ENCODE results near the gene PTPRN2.
A peak's percentile ranks its signal among the peaks of the same experiment; 100 is the strongest.
"Not testable (repeated sequence)": the region's sequence is repeated elsewhere in the genome, so short reads cannot be mapped to it uniquely, and the experiment has no call there.

Gene PTPRN2

DNA sequence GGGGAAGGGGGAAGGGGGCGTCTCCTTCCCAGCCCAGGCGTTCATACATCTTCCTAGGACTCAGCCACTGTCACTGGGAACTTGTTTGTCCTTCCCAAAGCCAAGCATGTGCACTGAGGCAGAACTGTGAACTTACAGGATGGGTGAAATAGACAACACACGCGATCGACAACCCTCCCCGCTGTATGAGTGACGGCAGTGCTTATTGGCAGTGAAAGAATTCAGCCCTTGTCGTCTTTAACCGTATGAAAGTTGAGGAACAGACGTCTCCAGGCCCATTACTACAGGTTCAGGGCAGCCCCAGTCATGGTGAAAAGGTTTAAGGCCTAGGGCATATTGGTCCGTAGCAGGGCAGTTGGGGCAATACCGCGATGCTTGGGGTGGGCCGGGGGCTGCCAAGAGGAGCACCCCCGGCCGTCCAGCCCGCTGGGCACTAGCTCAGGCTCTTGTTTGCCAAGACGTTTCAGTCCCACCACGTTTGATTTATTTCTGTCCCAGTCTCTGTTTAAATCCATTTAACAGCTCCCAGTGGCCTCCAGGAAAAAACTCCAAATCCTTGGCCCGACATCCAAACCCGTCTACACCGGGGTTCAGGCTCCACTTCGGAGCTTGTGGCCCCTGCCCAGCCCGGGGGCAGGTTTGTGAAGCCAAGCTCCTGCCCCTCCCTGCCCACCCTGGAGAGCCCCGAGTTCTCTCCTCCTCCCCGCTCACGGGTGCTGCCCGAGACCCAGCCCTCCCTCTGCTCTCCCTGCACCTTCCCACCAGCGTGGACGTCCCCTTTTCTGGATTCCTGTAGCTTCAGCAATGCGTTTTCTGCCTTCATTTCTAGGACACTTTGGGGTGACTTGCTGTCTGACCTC lies 1091.0 kb downstream of the PTPRN2 start:
- TF ChIP-seq POLR2A (IDR thresholded peaks at IDR 0.05; ENCODE audit: low read depth, low read length): no peak
- DNase-seq (ENCODE audit: insufficient read length, low spot score) (no peak), FAIRE-seq (no peak)

DNA sequence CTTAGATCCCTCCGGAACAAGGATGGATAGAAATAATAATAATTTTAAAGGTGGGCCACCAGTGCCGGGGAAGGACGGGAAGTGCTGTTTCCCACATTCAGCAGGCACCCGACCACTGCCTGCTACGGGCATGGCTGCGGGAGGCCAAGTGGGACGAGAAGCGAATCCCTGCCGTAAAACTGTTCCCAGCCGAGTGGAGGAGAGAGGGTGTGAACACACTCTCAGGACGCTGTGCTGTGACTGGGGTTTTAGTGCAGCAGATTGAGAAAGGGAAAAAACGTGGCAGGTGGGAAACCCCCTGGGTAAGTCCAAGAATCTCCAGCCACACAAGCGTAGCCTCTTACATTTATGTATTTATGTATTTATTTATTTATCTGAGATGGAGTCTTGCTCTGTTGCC lies 1092.0 kb downstream of the PTPRN2 start:
- no peak for DNase-seq (ENCODE audit: insufficient read length, low spot score)
- FAIRE-seq: no peak
- TF ChIP-seq POLR2A (IDR thresholded peaks at IDR 0.05; ENCODE audit: low read depth, low read length): no peak

DNA sequence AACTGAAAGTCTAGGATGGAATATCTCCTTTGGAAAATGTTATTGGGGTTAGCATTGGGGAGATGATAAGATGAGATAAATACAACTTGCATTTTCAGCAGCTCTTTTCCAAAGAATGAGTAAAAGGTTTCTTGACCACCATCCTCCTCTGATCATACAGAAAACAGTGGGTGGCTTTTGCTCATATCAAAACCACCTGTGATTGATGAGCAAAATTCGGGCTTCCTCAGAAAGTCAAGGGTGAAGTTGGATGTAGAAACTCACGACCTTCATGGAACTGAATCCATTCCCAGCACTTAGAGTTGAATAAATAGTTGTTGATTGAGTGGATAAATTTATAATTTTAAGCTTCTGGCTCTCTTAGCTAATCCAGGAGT lies 1092.5 kb downstream of the PTPRN2 start:
- no peak for TF ChIP-seq POLR2A (IDR thresholded peaks at IDR 0.05; ENCODE audit: low read depth, low read length)
- FAIRE-seq (no peak), DNase-seq (ENCODE audit: insufficient read length, low spot score) (no peak)

DNA sequence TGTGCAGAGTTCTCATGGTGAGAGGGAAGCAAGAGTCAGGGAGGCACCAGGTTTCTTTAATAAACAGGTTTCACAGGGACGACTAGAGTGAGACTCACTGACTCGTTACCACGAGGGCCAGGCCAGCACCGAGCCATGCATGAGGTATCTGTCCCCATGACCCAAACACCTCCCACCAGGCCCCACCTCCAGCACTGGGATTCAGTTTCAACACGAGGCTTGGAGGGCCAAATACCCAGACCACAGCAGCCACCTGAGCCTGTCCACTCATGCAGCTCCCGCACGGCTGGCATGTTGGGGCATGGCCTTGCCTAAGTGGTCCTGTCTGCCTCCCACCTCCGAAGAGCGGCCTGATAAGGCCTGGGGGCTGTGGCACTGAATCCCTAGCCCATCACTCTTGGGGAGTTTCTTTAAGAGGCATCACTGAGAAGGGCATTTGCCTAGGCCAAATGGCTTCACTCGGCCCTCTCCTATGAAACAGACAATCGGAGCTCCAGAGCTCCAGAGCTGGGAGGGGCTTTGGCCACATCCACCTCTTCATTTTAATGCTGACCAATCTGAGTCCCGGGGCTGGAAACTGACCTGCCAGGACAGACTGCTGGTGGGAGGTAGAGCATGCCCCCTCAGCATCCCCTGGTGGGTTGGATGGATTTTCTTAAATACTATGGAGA lies 1093.0 kb downstream of the PTPRN2 start:
- no peak for FAIRE-seq
- DNase-seq (ENCODE audit: insufficient read length, low spot score): no peak
- no peak for TF ChIP-seq POLR2A (IDR thresholded peaks at IDR 0.05; ENCODE audit: low read depth, low read length)

DNA sequence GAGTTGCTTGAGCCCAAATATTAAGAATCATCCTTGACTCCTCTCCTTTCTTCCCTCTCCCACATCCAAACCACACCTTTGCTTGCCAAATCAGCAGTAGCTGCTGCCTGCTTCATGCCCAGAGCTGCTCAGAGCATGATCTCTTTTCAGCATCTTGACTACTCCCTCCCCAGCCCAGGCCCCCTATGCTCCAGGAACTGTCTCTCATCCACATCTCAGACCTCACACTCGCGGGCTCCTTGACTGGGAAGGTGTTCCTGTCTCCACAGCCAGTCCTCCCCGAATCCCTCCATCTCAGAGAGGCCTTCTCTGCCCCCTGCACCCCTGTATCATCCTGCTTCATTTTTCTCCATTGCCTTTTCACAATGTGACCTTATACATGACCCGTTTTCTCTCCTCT lies 1093.8 kb downstream of the PTPRN2 start:
- TF ChIP-seq POLR2A (IDR thresholded peaks at IDR 0.05; ENCODE audit: low read depth, low read length): no peak
- FAIRE-seq (no peak), DNase-seq (ENCODE audit: insufficient read length, low spot score) (no peak)

DNA sequence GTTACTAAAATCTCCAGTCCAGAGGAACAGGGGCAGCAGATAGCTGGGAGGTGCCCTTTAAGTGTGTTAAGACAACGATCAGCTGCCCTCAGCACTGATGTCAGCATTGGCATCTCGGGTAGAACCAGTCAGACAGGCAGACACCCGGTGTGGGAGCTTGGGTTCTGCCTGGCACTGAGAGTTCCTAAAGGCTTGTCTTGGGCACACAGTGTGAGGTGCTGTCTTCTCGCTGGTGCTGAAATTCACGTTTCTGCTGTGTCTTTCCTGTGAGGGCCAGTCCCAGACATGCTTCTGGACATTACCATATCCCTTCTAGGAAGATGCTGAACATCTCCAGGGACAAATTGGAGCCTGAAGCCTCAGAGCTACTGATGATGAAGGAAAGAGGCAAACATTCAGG lies 1094.6 kb downstream of the PTPRN2 start:
- TF ChIP-seq POLR2A (IDR thresholded peaks at IDR 0.05; ENCODE audit: low read depth, low read length): no peak
- no peak for DNase-seq (ENCODE audit: insufficient read length, low spot score)
- FAIRE-seq: no peak

DNA sequence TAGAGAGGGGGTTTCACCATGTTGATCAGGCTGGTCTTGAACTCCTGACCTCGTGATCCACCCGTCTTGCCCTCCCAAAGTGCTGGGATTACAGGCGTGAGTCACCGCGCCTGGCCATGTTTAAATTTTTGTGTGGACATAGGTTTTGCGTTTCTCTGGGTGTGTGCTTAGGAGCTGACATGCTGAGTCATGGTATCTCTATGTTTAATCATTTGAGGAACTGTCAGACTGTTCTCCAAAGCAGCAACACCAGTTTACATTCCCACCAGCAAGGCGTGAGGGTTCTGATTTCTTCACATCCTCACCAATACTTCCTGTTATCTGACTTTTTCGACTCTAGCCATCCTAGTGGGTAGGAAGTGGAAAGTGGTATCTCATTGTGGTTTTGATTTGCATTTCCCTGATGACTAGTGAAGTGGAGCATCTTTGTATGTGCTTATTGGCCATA lies 1097.1 kb downstream of the PTPRN2 start:
- DNase-seq (ENCODE audit: insufficient read length, low spot score) (peak; percentile 64), FAIRE-seq (peak; percentile 48)
- no peak for TF ChIP-seq POLR2A (IDR thresholded peaks at IDR 0.05; ENCODE audit: low read depth, low read length)

DNA sequence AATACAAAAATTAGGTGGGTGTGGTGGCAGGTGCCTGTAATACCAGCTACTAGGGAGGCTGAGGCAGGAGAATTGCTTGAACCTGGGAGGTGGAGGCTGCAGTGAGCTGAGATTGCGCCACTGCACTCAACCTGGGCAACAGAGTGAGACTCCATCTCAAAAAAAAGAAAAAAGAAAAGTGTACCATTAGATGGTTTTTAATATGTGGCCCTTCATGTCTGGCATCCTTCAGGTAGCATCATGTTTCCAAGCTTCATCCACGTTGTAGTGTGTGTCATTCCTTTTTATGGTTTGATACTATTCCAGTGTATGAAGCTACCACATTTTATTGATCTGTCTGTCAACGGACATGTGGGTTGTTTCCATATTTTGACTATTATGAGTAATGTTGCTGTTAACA lies 1097.8 kb downstream of the PTPRN2 start:
- not testable (repeated sequence) for FAIRE-seq

More for the DNA sequence above, 1097.8 kb downstream of the PTPRN2 start:
- DNase-seq (ENCODE audit: insufficient read length, low spot score): not testable (repeated sequence)
